Colonic mucosa (tissue), 4 donors: Measurements from ENCODE around the gene DST. TPM values are rescaled to one million over a fixed set of nuclear protein-coding genes. Genes with fewer than 3 reads are reported as not detected.

Experiments used
- DNase-seq: peaks from one replicate; pipeline ENCODE4 v3.0.0-alpha.2; 2020
- H3K27ac ChIP-seq: fragments of 200-600 bp; one replicate; pipeline ENCODE4 v1.8.0; 2021
- H3K27me3 ChIP-seq: fragments of 200-600 bp; one replicate; pipeline ENCODE4 v1.8.0; 2021
- H3K36me3 ChIP-seq: fragments of 200-600 bp; one replicate; pipeline ENCODE4 v1.8.0; 2021
- H3K4me1 ChIP-seq: fragments of 200-600 bp; one replicate; pipeline ENCODE4 v1.8.0; 2021; ENCODE audit warnings: mild to moderate bottlenecking
- H3K4me3 ChIP-seq: fragments of 200-600 bp; one replicate; pipeline ENCODE4 v1.8.0; 2021
- H3K9ac ChIP-seq, 2 donors: one replicate each; pipeline ENCODE4 v1.7.0; 2013; ENCODE audit warnings: control low read depth in 2 of 2, low read depth in 2 of 2, low read length in 2 of 2
- H3K9me3 ChIP-seq: fragments of 200-600 bp; one replicate; pipeline ENCODE4 v1.8.0; 2021
- intact Hi-C: fragments of 100-400 bp; cut with DNase I; formaldehyde crosslinking; loops from one replicate; pipeline ENCODE4 v1.14.1; 2022
- total RNA-seq, 2 donors: library from RNA; stranded (reverse); fragmentation: NEBNext Ultra II Directional in 1 of 2; extraction: Animal tissue kit (Norgen Biotek cat#: 25700) in 1 of 2; gene quantifications; one replicate each; pipeline ENCODE4 v1.2.1, GENCODE V29; 2021
- TF ChIP-seq, protein P1 (sequence below): fragments of 200-600 bp; IDR thresholded peaks from one replicate; pipeline ENCODE4 v1.8.0; 2022; ENCODE audit warnings: antibody characterized with exemption, mild to moderate bottlenecking
- donor health status: healthy.
- donor health status: DM: no; HTN: no; CAD: no.
- donor health status: DM: no; HTN: no; CAD: no.

The DST gene
- total RNA-seq, 2 donors from 2014 or later: 115 to 197 TPM

DNA sequence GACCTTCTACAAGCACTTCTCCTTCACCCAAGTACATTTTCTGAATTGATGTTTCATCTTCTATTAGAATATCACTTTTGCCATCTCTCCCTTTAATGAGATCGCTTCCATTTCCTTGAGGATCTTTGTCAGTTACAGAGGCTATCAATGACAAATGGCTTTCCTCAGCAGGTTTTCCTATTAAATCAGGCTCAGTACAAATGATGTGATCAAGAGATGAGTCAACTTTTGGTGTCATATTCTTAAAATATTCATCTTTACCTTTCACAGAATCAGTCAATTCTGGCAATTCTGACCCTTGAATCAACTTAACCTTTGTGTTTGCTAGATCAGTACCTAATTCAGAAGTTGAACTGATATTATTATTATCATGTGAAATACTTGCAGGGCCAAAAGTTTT, 37.3 kb downstream of the DST start:
- TF ChIP-seq, protein P1, sequence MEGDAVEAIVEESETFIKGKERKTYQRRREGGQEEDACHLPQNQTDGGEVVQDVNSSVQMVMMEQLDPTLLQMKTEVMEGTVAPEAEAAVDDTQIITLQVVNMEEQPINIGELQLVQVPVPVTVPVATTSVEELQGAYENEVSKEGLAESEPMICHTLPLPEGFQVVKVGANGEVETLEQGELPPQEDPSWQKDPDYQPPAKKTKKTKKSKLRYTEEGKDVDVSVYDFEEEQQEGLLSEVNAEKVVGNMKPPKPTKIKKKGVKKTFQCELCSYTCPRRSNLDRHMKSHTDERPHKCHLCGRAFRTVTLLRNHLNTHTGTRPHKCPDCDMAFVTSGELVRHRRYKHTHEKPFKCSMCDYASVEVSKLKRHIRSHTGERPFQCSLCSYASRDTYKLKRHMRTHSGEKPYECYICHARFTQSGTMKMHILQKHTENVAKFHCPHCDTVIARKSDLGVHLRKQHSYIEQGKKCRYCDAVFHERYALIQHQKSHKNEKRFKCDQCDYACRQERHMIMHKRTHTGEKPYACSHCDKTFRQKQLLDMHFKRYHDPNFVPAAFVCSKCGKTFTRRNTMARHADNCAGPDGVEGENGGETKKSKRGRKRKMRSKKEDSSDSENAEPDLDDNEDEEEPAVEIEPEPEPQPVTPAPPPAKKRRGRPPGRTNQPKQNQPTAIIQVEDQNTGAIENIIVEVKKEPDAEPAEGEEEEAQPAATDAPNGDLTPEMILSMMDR: no peak
- no peaks in the 10 kb centered on the region for H3K27me3 ChIP-seq
- H3K27ac ChIP-seq: no peak overlapping the region
- DNase-seq: no peak
- H3K36me3 ChIP-seq: no peaks in the 10 kb centered on the region
- H3K4me1 ChIP-seq: no peaks in the 10 kb centered on the region
- H3K9me3 ChIP-seq: no peaks in the 10 kb centered on the region
- intact Hi-C loops: no loop called here
- H3K4me3 ChIP-seq: no peak overlapping the region
- no peak overlapping the region for H3K9ac ChIP-seq

DNA sequence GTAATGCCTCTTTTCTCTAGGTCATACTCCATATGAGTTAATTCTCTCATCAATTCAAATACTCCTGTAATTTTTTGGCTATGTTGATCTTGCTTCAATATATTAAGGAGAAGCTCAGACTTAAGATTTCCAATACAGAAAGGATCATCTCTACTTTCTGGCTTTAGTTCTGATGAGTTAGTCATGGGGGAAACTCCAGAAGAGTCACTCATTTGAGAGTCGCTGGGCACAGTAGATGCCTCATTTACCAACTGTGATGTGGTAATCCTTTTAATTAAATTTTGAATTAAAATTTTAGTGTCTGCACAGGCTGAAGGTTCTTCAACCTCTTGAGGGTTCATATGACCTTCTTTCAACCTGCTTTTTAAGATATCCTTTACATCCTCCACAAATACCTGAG, 38.5 kb downstream of the DST start:
- no peaks in the 10 kb centered on the region for H3K9me3 ChIP-seq
- TF ChIP-seq, protein P1: no peak
- no peak overlapping the region for H3K4me3 ChIP-seq
- DNase-seq: no peak
- H3K27ac ChIP-seq: no peak overlapping the region
- H3K9ac ChIP-seq: no peak overlapping the region
- no peaks in the 10 kb centered on the region for H3K27me3 ChIP-seq
- H3K36me3 ChIP-seq: no peaks in the 10 kb centered on the region
- no peaks in the 10 kb centered on the region for H3K4me1 ChIP-seq
- intact Hi-C loops: no loop called here

DNA sequence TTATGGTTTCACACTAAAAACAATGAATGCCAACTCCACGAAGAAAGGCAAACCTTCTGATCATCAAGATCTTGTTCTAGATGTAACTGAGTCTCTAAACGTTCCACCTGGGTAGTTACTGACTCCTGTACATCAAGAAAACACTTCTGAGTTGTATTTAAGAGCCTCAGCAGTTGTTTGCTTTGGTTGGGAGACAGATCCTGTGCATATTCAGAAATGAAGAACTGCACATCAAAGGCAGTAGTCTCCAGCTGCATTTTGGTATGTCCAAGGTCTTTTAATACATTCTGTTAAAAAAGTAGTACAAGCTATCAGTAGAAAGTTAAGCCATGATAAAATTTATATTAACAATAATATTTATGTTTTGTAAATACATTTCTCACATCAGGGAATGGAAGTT, 41.3 kb downstream of the DST start:
- no peak overlapping the region for H3K27ac ChIP-seq
- intact Hi-C loops: no loop called here
- H3K4me1 ChIP-seq: no peaks in the 10 kb centered on the region
- DNase-seq: no peak
- H3K27me3 ChIP-seq: no peaks in the 10 kb centered on the region
- TF ChIP-seq, protein P1: no peak
- no peaks in the 10 kb centered on the region for H3K9me3 ChIP-seq
- H3K36me3 ChIP-seq: no peaks in the 10 kb centered on the region
- no peak overlapping the region for H3K4me3 ChIP-seq
- no peak overlapping the region for H3K9ac ChIP-seq

DNA sequence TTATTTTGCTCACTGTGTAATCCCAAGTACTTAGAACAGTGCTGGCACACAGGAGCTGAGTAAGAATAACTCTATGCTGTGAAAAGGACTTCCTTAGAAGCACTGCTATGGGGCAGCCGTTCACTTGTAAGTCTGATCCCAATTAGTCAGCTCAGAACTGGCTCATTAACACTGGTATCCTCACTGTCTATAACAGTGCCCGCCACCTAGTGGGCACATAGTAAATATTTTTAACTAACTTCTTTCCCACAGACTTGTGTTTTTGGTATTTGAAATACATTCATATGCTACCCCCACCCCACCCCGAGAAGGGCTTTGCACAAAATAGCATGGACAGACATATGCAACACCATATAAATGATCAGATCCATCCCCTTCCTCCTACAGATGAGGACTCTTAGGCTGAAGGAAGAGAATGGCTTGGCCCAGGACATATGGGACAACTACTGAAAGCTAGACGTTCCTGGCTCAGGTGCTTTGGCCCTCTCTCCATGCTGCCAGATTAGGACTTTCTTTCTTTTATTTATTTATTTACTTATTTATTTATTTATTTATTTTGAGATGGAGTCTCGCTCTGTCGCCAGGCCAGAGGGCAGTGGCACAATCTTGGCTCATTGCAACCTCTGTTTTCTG, 47.1 kb downstream of the DST start:
- H3K9ac ChIP-seq: no peak overlapping the region
- no peaks in the 10 kb centered on the region for H3K4me1 ChIP-seq
- no peaks in the 10 kb centered on the region for H3K27me3 ChIP-seq
- no peak overlapping the region for H3K27ac ChIP-seq
- peaks cover 4% of the 10 kb centered on the region for H3K36me3 ChIP-seq
- peak; percentile 41 for DNase-seq
- H3K4me3 ChIP-seq: no peak overlapping the region
- no peaks in the 10 kb centered on the region for H3K9me3 ChIP-seq
- TF ChIP-seq, protein P1: peak; percentile 22
- intact Hi-C loops: loop anchor here (2.0 kb wide), 1 partner anchor 235 kb away; no protein-coding TSS in a partner anchor

DNA sequence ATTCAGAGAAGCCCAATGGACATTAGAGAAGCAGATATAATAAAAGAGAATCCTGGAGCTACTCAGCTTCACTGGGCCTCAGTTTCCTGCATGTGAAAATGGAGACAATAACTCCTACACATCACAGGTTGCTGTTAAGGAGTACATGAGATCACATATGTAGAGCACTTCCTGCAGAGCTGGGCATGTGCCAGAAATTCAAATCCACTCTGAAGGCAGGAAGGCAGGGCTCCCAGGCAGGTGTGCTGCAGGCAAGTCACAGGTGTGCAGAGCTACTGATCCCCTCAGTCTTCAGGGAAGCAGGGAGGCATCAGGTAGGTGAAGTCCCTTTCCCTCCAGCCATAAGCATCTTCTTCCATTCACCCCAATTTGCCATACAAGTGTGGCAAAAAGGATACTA, 48.0 kb downstream of the DST start:
- H3K9ac ChIP-seq: no peak overlapping the region
- DNase-seq: no peak
- peaks cover 4% of the 10 kb centered on the region for H3K36me3 ChIP-seq

More for the DNA sequence above, 48.0 kb downstream of the DST start:
- Histone ChIP-seq H3K9me3 (no peaks in the 10 kb centered on the region), H3K27ac (no peak overlapping the region), H3K4me1 (no peaks in the 10 kb centered on the region), H3K27me3 (no peaks in the 10 kb centered on the region), H3K4me3 (no peak overlapping the region)
- intact Hi-C loops: loop anchor here (2.0 kb wide), 1 partner anchor 234 kb away; no protein-coding TSS in a partner anchor
- TF ChIP-seq, protein P1: no peak
